ENCODE results near the gene ZBTB7C. TPM values are rescaled to one million over a fixed set of nuclear protein-coding genes. Genes with fewer than 3 reads are reported as not detected.

The ZBTB7C gene
- total RNA-seq, 1 experiment from 2014 or later: 0.33 TPM

DNA sequence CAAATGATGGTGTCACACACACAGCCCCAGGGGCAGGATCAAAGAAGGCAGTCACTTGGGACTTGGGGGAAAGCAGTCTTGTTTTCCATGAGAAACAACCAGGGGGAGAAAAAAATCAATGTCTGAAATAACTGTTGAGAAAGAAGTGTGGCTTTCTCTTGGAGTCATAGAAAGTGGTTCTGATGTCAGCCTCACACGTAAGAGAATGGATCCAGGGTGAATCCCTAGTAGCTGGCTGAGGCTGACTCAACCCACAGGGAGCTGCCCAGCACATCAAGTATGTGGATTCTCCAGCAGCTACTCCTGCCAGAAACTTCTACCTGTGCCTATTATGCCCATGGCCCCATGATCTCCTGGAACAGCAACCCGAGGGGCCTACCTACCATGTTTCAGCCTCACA is 33.6 kb upstream of the ZBTB7C start:
- H2BK5ac ChIP-seq (ENCODE audit: insufficient read length, low read length): no peak overlapping the region
- H3K79me2 ChIP-seq (ENCODE audit: insufficient read depth, low read length): no peaks in the 10 kb centered on the region
- no peaks in the 10 kb centered on the region for H3K36me3 Mint-ChIP-seq (ENCODE audit: insufficient read depth in 1 of 3, low read depth in 3 of 3)
- peaks cover 16% of the 10 kb centered on the region for H3K27me3 Mint-ChIP-seq (ENCODE audit: low read depth)
- no peak overlapping the region for H3K14ac ChIP-seq (ENCODE audit: insufficient read depth, low read length)
- H3K23ac ChIP-seq (ENCODE audit: insufficient read length, low read depth, low read length): no peak overlapping the region
- H2BK20ac ChIP-seq (ENCODE audit: low read depth, low read length, poor library complexity, severe bottlenecking): no peak overlapping the region
- no CpG with 5 or more reads among the region's 2 CpGs for WGBS (ENCODE audit: extremely low coverage, insufficient read length, low lambda C conversion rate)
- no peak overlapping the region for H2AFZ ChIP-seq (ENCODE audit: low read length)
- H3K9me3 Mint-ChIP-seq: no peaks in the 10 kb centered on the region
- DNase-seq: no peak
- H3K4me1 ChIP-seq (ENCODE audit: insufficient read depth, low read length): no peaks in the 10 kb centered on the region
- H2BK120ac ChIP-seq (ENCODE audit: low read depth, low read length, poor library complexity, severe bottlenecking): no peak overlapping the region
- H4K5ac ChIP-seq (ENCODE audit: insufficient read length, low read depth, low read length): no peak overlapping the region
- no peaks in the 10 kb centered on the region for H3K9me3 ChIP-seq (ENCODE audit: control insufficient read depth, low read depth, low read length)
- H3K79me1 ChIP-seq (ENCODE audit: insufficient read depth, low read depth, low read length, poor library complexity, severe bottlenecking): no peaks in the 10 kb centered on the region
- H3K27ac Mint-ChIP-seq: no peak overlapping the region
- no peak overlapping the region for H3K4ac ChIP-seq (ENCODE audit: low read depth, low read length)
- H4K8ac ChIP-seq (replicated peaks; ENCODE audit: insufficient read length, low read depth, low read length): no peak overlapping the region
- peaks cover 2 to 4% of the 10 kb centered on the region in 2 experiments for H3K4me1 Mint-ChIP-seq
- no peaks in the 10 kb centered on the region for H4K20me1 ChIP-seq (ENCODE audit: control insufficient read depth, insufficient read depth, insufficient read length)
- no peak overlapping the region for H3T11ph ChIP-seq (ENCODE audit: low read length)
- H3K56ac ChIP-seq (ENCODE audit: insufficient read length, low read depth, low read length): no peak overlapping the region
- H3K18ac ChIP-seq (ENCODE audit: insufficient read length, low read depth, low read length): no peak overlapping the region
- no peak overlapping the region for H3K4me2 ChIP-seq (ENCODE audit: insufficient read depth, insufficient read length, low read length)
- H3K4me3 Mint-ChIP-seq: no peak overlapping the region
- no peaks in the 10 kb centered on the region for H3K27me3 ChIP-seq (ENCODE audit: insufficient read depth, low read length)
- H2AK5ac ChIP-seq (ENCODE audit: insufficient read length, low read length): no peak overlapping the region
- H3K27ac ChIP-seq (ENCODE audit: insufficient read length, low read depth, low read length): no peak overlapping the region
- TF ChIP-seq, protein P1, sequence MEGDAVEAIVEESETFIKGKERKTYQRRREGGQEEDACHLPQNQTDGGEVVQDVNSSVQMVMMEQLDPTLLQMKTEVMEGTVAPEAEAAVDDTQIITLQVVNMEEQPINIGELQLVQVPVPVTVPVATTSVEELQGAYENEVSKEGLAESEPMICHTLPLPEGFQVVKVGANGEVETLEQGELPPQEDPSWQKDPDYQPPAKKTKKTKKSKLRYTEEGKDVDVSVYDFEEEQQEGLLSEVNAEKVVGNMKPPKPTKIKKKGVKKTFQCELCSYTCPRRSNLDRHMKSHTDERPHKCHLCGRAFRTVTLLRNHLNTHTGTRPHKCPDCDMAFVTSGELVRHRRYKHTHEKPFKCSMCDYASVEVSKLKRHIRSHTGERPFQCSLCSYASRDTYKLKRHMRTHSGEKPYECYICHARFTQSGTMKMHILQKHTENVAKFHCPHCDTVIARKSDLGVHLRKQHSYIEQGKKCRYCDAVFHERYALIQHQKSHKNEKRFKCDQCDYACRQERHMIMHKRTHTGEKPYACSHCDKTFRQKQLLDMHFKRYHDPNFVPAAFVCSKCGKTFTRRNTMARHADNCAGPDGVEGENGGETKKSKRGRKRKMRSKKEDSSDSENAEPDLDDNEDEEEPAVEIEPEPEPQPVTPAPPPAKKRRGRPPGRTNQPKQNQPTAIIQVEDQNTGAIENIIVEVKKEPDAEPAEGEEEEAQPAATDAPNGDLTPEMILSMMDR (conservative IDR thresholded peaks at IDR 0.05): no peak
- no peaks in the 10 kb centered on the region for H3K23me2 ChIP-seq (ENCODE audit: insufficient read length, low read depth, low read length, poor library complexity, severe bottlenecking)
- no peak overlapping the region for H3K9ac ChIP-seq (ENCODE audit: extremely low read depth, insufficient read length, low read length)
- no peak overlapping the region for H2BK15ac ChIP-seq (ENCODE audit: low read depth, low read length)
- no peak overlapping the region for H4K91ac ChIP-seq (ENCODE audit: insufficient read length, low read depth, low read length)
- no peak overlapping the region for H2BK12ac ChIP-seq (ENCODE audit: insufficient read length, low read depth, low read length)

Data from H9 (cell line).